GM20431 (cell line): ENCODE data around the gene DNASE1L1.

Experiments
- in situ Hi-C: fragments of 300-500 bp; cut with MseI, MboI; formaldehyde crosslinking; loops from one replicate; pipeline ENCODE4 v1.15.0; 2020; ENCODE audit warnings: low sequenced_read_pairs; ENCODE audit not compliant: unreplicated experiment

The DNASE1L1 gene

GRCh38 chrX:154355094-154355775 is 53.8 kb downstream of the DNASE1L1 start:
- in situ Hi-C loops, result no loop called here

- in situ Hi-C loops, result no loop called here
Observed at GRCh38 chrX:154354516-154354915, 54.5 kb downstream of the DNASE1L1 start.

GRCh38 chrX:154354013-154354412 is 55.0 kb downstream of the DNASE1L1 start:
- in situ Hi-C loops, result no loop called here

GRCh38 chrX:154353172-154353843 is 55.7 kb downstream of the DNASE1L1 start:
- in situ Hi-C loops, result no loop called here

- in situ Hi-C loops, result no loop called here
Observed at GRCh38 chrX:154352466-154352865, 56.6 kb downstream of the DNASE1L1 start.

- in situ Hi-C loops, result no loop called here
Observed at GRCh38 chrX:154352012-154352401, 57.0 kb downstream of the DNASE1L1 start.
